Nephron progenitor cell (in vitro differentiated cells): ENCODE measurements around the gene FLAD1.
A peak's percentile ranks its signal among the peaks of the same experiment; 100 is the strongest.

ENCODE experiments used
- DNase-seq: peaks from one replicate; pipeline ENCODE4 v3.0.0; 2021
- H3K27ac Mint-ChIP-seq: 2 replicates; pipeline ENCODE4 v1.8.0; 2021; ENCODE audit warnings: mild to moderate bottlenecking, moderate library complexity, mixed read lengths
- H3K27me3 Mint-ChIP-seq: 2 replicates; pipeline ENCODE4 v1.8.0; 2021; ENCODE audit warnings: mild to moderate bottlenecking, low read depth, mixed read lengths; ENCODE audit not compliant: poor library complexity
- H3K36me3 Mint-ChIP-seq: 2 replicates; pipeline ENCODE4 v1.8.0; 2021; ENCODE audit warnings: low read depth, mixed read lengths
- H3K4me1 Mint-ChIP-seq: 2 replicates; pipeline ENCODE4 v1.8.0; 2021; ENCODE audit warnings: mixed read lengths
- H3K4me3 Mint-ChIP-seq: 2 replicates; pipeline ENCODE4 v1.8.0; 2021; ENCODE audit warnings: mild to moderate bottlenecking, moderate library complexity, mixed read lengths
- H3K9me3 Mint-ChIP-seq: 2 replicates; pipeline ENCODE4 v1.8.0; 2021; ENCODE audit warnings: mild to moderate bottlenecking, moderate library complexity, mixed read lengths
- CTCF ChIP-seq: fragments of 200-600 bp; sonication (generic); IDR thresholded peaks from 2 replicates; pipeline ENCODE4 v1.5.0; 2021; ENCODE audit warnings: antibody characterized with exemption

The FLAD1 gene

DNA sequence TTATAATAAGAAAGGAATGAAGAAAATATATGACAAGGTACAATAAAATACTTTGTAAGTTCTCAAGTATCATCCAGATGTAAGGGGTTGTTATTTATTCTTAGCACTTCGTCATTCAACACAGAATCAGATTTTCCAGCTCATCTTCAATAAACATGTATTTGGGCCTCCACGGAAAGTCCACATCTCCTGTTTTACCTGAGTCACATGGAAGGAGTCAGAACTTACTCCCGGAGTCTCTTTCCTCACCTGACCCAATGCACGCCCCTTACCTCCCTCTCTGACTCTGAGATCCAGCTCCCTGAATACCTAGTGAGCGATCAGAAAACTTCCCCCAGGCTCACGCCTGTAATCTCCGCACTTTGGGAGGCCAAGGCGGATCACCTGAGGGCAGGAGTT lies 45.2 kb upstream of the FLAD1 start:
- TF ChIP-seq CTCF, result no peak
- H3K27ac Mint-ChIP-seq, result peak overlapping the region; percentile 100
- no peaks in the 10 kb centered on the region for H3K9me3 Mint-ChIP-seq
- peaks cover 8% of the 10 kb centered on the region for H3K27me3 Mint-ChIP-seq
- H3K4me1 Mint-ChIP-seq, result peaks cover 51% of the 10 kb centered on the region
- no peak for DNase-seq
- H3K36me3 Mint-ChIP-seq, result no peaks in the 10 kb centered on the region
- peak overlapping the region; percentile 84 for H3K4me3 Mint-ChIP-seq

- Mint-ChIP-seq H3K27ac (peak overlapping the region; percentile 64), H3K4me1 (peaks cover 58% of the 10 kb centered on the region), H3K36me3 (no peaks in the 10 kb centered on the region), H3K4me3 (peak overlapping the region; percentile 63), H3K27me3 (peaks cover 8% of the 10 kb centered on the region), H3K9me3 (no peaks in the 10 kb centered on the region)
- DNase-seq, result no peak
- no peak for TF ChIP-seq CTCF
Observed at GRCh38 chr1:154938604-154939399, 44.3 kb upstream of the FLAD1 start.

DNA sequence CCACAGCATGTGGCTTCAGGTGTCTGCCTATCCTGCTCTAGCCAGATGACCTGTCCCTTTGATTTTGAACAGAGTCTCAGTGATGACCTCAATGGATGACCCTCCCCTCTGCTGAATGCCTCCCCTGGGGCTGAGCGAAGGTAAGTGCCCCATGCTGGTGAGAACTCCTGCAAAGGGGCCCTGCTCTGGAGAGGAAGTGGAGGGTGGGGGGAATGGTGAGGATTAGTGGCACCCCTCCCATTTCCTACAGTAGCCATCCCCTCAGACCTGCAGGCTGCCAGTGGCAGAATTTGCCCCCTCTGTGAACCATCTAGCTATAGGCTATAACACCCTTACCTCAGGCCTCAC lies 43.0 kb upstream of the FLAD1 start:
- no peak for TF ChIP-seq CTCF
- DNase-seq, result no peak
- no peaks in the 10 kb centered on the region for H3K9me3 Mint-ChIP-seq
- H3K36me3 Mint-ChIP-seq, result no peaks in the 10 kb centered on the region
- peaks cover 5% of the 10 kb centered on the region for H3K27me3 Mint-ChIP-seq
- no peak overlapping the region for H3K4me3 Mint-ChIP-seq
- H3K27ac Mint-ChIP-seq, result no peak overlapping the region
- peaks cover 67% of the 10 kb centered on the region for H3K4me1 Mint-ChIP-seq

DNA sequence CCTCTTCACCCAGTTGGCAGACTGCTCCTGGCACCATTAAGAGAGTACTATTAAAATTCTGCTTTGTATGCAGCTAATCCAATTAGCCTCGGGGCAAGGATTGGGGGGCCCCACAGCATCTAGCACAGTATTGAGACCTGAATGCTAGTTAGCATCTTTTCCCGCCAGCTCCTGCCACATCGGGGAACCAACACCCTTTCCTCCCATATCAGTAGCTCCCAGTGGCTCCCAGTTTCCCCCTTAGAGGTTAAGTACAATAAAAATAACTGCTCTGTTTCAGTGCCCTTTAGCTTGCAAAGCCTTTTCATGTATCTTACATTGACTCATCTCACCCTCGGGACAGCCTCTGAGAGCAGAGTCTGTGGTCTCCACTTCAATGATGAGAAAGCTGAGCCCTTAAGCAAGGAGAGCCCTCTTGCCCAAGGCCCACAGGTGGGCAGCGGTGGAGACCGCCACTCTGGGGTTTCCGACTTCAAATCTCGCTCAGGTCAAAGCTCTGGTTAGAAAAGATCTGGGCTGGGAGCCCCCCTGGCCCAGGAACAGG lies 42.4 kb upstream of the FLAD1 start:
- Mint-ChIP-seq H3K9me3 (no peaks in the 10 kb centered on the region), H3K27me3 (peaks cover 4% of the 10 kb centered on the region), H3K36me3 (no peaks in the 10 kb centered on the region), H3K4me1 (peaks cover 66% of the 10 kb centered on the region), H3K4me3 (no peak overlapping the region), H3K27ac (peak overlapping the region; percentile 52)
- TF ChIP-seq CTCF, result no peak
- DNase-seq, result no peak

- no peak for TF ChIP-seq CTCF
- H3K27ac Mint-ChIP-seq, result peak overlapping the region; percentile 86
- H3K9me3 Mint-ChIP-seq, result no peaks in the 10 kb centered on the region
- no peak overlapping the region for H3K4me3 Mint-ChIP-seq
- H3K36me3 Mint-ChIP-seq, result peaks cover 5% of the 10 kb centered on the region
- H3K4me1 Mint-ChIP-seq, result peaks cover 61% of the 10 kb centered on the region
- H3K27me3 Mint-ChIP-seq, result peaks cover 4% of the 10 kb centered on the region
- DNase-seq, result peak; percentile 68
Observed at GRCh38 chr1:154941333-154942013, 41.7 kb upstream of the FLAD1 start.
